GM12875 (cell line): Measurements from ENCODE around the gene DNAJC5G.
"Not testable (repeated sequence)": the region's sequence is repeated elsewhere in the genome, so short reads cannot be mapped to it uniquely, and the experiment has no call there.

ENCODE experiments used
- H3K4me3 ChIP-seq: one replicate; pipeline ENCODE4 v1.5.1; 2011; ENCODE audit warnings: low read depth, low read length, control low read depth
- CTCF ChIP-seq: IDR thresholded peaks from 2 replicates; pipeline ENCODE4 v1.5.1; 2011; ENCODE audit warnings: low read depth, mild to moderate bottlenecking, control low read depth, inconsistent platforms, low read length, moderate library complexity, borderline replicate concordance; ENCODE audit not compliant: insufficient read depth

The DNAJC5G gene

GRCh38 chr2:27294928-27295327, 19.7 kb downstream of the DNAJC5G start:
- TF ChIP-seq CTCF: no peak
- H3K4me3 ChIP-seq: no peak overlapping the region

GRCh38 chr2:27296481-27296880, 21.2 kb downstream of the DNAJC5G start:
- no peak overlapping the region for H3K4me3 ChIP-seq
- no peak for TF ChIP-seq CTCF

DNA sequence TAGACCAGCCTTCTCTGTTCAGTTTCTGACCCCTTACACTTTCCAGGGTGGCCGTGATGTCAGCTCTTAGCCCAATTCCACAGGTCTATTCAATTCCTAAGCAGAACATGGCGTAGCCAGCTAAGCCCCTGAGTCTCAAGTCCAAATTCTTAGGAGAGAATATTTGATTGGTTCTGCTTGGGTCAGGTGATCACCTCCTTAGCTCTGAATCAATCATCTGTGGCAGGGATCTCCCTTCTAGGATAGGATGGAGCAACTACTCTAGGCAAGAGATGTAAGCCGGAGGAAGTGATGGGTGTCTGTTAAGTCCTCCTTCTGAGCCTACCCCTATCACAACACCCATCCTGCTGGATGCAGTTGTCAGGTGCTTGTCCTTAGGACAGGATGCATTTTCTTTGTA, 22.0 kb downstream of the DNAJC5G start:
- no peak for TF ChIP-seq CTCF
- H3K4me3 ChIP-seq: no peak overlapping the region

DNA sequence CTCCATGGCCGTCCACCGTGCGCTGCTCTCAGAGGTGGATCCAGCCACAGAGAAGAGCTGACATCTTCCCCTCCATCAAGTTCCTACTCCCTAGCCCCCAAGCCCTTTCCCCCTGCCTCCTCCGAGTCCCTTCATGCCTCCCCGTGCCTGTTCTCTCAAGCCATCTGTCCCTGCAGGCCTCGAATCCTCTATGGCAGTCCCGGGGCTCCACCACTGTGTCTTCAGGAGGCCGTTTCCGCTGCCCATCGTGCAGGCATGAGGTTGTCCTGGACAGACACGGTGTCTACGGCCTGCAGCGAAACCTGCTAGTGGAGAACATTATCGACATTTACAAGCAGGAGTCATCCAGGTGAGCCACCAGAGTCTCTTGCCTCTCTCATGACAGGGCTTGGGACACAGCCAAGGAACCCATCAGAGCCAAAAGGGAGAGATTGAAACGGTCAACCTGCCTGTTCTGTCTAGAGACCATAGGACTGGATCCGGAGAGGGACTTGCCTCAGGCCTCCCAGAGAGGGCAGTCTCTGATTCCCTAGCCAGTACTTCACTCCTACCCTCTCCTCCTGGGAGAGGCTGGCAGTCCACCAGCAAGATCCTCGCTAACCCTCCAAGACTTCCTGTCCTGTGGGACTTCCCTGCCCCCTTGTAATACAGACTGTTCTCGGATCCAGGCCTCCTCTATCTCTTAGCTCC, 23.3 kb downstream of the DNAJC5G start:
- TF ChIP-seq CTCF: no peak
- no peak overlapping the region for H3K4me3 ChIP-seq

- H3K4me3 ChIP-seq: not testable (repeated sequence)
Observed at GRCh38 chr2:27300606-27301005, 25.4 kb downstream of the DNAJC5G start.

- H3K4me3 ChIP-seq: peak overlapping the region; percentile 30
Observed at GRCh38 chr2:27303093-27304025, 28.1 kb downstream of the DNAJC5G start.

More at GRCh38 chr2:27303093-27304025, 28.1 kb downstream of the DNAJC5G start:
- peak; percentile 72; the same call in 1 of the 2 replicates for TF ChIP-seq CTCF
